Activated T-cell treated with anti-CD3 and anti-CD28 coated beads for 24 hours (primary cell): ENCODE data around the gene PCBP1.
"Not testable (repeated sequence)": the region's sequence is repeated elsewhere in the genome, so short reads cannot be mapped to it uniquely, and the experiment has no call there.

ENCODE experiments used
- DNase-seq: peaks from one replicate; pipeline ENCODE4 v3.0.0-alpha.2; 2020; ENCODE audit warnings: low read depth

Gene PCBP1

DNA sequence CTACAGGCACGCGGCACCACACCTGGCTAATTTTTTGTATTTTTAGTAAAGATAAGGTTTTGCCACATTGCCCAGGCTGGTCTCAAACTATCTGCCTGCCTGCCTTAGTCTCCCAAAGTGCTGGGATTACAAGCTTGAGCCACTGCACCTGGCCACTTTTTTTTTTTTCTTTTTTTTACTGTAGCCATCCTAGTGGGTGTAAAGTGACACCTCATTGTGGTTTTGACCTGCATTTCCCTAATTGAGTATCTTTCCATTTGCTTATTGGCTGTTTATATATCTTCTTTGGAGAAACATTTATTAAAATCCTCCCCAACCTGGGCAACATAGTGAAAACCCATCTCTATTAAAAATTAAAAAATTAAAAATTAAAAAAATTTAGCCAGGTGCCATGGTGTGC is 12.0 kb downstream of the PCBP1 start:
- DNase-seq = no peak

DNA sequence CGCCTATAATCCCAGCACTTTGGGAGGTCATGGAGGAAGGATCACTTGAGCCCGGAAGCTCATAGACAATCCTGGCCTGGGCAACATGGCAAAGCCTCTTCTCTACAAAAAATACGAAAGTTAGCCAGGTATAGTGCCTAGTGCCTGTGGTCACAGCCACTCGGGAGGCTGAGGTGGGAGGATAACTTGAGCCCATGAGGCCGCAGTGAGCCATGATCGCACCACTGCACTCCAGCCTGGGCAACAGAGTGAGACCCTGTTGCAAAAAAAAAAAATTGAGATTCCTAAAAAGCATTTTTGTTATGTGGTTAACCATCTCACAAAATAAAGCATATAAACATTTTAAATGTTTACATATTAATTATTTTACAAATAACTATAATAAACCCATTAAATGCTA is 13.9 kb downstream of the PCBP1 start:
- no peak for DNase-seq

DNA sequence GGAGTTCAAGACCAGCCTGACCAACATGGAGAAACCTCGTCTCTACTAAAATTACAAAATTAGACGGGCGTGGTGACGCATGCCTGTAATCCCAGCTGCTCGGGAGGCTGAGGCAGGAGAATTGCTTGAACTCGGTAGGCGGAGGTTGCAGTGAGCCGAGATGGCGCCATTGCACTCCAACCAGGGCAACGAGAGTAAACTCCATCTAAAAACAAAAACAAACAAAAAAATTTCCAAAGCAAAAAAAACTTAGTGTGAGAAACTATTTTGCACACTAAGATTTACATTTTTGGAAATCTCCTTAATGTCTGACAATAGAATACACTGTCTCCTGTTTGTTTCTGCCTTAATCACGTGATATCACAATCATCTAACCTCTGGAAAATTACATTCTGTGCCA is 14.4 kb downstream of the PCBP1 start:
- DNase-seq = not testable (repeated sequence)

DNA sequence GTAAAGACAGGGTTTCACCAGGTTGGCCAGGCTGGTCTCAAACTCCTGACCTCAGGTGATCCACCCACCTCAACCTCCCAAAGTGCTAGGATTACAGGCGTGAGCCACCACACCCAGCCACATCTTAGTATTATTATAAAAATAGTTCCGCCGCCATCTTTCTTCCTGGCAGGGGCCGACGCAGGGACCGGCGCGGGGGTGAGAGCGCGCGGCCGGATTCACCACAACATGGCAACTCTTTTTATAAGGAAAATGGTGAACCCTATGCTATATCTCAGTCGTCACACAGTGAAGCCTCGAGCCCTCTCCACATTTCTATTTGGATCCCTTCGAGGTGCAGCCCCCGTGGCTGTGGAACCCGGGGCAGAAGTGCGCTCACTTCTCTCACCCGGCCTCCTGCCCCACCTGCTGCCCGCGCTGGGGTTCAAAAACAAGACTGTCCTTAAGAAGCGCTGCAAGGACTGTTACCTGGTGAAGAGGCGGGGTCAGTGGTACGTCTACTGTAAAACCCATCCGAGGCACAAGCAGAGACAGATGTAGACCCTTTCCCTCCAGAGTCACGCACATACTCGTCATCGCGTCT is 15.1 kb downstream of the PCBP1 start:
- not testable (repeated sequence) for DNase-seq

DNA sequence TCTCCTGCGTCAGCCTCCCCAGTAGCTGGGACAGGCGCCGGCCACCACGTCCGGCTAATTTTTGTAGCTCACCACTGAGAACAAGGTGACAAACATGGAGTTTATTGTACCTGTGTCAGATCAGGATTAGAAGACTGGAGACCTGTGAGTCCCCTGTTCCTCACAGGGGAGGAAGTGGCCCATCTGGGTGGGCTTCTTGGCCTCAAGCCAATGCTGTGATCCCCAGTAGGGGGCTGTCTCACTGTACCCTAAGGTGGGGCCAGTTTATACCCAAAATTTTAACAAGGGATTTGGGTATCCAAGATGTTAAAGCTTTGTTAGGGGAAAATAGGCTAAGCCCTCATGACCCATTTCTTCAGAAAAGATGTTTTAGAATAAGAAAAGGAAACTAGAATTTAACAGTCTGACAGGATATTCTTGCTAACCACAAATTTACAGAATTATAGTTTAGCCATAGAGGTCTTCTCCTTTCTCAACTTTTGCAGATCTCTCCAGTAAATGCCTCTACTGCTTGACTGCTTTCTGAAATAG is 16.3 kb downstream of the PCBP1 start:
- no peak for DNase-seq

DNA sequence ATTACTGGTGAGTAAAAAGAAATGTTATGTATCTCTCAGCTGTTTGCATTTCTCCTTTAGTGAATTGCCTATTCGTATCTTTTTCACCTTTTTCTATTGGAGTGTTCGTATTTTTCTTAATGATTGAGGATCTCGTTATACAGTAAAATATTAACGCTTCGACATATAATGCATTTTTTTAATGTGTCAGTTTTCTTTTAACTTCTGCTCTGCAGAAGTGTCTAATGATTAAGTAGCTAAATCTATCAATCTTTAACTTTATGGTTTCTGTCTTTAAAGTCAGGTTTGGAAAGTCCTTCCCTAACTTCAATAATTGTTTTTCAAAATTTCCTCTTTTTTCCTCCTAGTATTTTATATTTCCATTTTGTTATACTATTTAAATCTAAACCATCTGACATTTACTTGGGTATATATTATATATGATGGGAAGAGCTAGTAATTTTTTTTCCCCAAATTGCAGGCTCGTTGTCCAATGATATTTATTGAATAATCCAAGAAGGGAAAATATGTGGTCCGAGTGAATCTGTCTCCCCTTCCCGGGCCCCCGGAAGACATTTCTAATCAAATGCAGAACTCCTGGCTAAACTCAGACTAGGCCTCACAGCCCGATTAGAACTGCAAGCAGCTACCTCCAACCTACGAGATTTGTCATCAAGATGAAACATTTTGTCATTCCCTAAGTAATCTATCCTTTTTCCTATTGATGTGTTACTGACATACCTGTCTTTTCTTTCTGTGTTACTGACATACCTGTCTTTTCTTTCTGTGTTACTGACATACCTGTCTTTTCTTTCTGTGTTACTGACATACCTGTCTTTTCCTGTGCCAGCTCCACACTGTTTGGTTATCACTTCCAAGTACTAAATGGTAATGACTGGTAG is 17.2 kb downstream of the PCBP1 start:
- no peak for DNase-seq

- not testable (repeated sequence) for DNase-seq
Observed at GRCh38 chr2:70106138-70106537, 18.9 kb downstream of the PCBP1 start.

GRCh38 chr2:70110397-70110796 is 23.1 kb downstream of the PCBP1 start:
- not testable (repeated sequence) for DNase-seq

- no peak for DNase-seq
Observed at GRCh38 chr2:70111752-70112591, 24.7 kb downstream of the PCBP1 start.

DNA sequence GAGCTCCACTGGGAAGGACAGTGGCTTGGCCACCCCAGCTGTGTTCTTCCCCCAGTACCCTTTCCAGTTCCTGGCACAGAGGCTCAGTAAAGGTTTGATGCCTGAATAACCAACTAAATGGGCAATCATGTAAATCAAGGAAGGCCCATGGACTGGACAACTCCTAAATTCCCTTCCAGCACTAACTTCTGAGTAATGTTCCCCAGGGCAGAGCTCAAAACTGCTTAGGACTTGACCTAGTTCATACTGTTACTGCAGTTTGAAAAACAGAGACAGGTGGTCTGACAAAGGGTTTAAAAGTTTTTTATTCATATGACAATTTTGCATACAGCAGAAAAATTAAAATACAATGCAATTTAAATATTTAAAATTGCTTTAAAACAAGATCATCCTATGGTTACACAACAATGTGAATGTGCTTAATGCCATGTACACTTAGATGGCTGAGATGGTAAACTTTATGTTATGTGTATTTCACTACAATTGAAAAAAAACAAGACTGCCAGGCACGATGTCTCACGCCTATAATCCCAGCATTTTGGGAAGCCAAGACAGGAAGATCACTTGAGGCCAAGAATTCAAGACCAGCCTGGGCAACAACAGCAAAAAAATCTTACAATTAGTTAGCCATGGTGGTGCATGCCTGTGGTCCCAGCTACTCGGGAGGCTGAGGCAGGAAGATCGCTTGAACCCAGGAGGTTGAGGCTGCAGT is 26.2 kb downstream of the PCBP1 start:
- DNase-seq = no peak

DNA sequence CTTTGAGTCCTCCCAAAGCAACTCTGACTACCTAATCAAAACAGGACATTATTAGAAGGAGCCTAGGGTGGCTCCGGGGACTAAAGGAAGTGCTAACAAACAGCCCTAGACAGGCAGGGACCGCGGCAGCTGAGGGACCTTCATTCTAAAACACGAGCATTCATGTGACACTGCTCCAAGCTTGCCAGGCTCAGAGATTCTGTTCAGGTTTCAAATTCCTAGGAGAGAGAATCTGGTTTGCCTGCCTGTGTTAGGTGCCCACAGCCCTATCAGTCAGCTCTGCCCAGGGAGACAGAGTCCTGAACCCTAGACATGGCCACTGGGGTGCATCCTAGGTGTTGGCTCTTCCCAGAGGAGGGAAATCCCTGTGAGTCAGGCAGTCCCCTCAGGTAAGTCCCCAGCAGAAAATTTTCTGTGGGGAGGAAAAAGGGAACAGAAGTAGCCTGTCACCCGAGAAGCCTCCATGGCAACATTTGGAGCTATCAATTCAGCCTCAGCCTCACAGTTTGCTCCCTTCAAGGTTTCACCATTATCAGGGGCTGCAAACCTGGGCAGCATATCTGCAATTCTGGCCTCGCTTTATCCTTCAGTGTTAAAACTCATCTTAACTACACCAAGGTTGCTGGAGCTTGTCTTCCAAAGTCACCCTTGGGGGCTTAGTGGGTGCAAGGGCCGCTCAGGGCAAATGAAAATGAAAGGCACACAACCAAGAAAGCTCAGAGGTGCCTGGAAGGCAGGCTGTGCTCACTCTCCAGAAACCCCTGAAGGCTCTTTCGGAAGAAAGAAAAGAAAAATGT is 28.6 kb downstream of the PCBP1 start:
- no peak for DNase-seq

- DNase-seq = no peak
Observed at GRCh38 chr2:70116936-70117552, 29.8 kb downstream of the PCBP1 start.

- DNase-seq = no peak
Observed at GRCh38 chr2:70118798-70119454, 31.6 kb downstream of the PCBP1 start.

GRCh38 chr2:70121627-70122372 is 34.5 kb downstream of the PCBP1 start:
- no peak for DNase-seq

GRCh38 chr2:70122470-70122869 is 35.2 kb downstream of the PCBP1 start:
- DNase-seq = no peak

DNA sequence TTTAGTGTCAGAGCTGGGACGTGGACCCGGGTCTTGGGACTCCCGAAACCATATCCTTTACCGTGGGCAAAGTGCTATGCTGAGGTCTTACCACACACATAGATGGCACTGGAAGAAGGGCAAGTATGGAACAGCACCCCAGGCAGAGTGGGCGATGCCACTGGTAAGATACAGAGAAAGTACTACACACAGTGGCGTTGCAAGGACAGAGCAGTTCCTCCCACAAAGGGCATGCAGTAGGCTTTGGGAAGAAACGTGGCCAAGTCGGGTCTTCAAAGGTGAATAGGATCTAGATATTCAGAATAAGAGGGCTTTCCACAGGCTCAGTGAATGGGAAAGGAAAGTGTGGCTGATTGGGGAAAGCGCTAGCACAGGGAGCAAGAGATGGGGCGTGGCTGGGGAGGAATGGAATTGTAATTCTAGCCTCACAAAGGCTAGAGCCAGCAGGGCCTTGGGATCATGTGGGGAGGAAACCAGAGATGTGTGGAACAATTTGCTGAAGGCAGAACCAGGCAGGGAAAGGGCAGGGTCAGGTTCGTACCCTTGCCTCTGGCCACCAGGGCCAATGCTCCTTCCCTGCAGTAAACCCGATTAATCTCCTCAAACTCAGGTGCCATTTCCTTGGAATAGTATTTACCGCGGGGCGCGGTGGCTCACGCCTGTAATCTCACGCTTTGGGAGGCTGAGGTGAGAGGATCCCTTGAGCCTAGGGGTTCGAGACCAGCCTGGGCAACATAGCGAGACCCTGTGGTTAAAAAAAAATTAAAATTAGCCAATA is 36.0 kb downstream of the PCBP1 start:
- no peak for DNase-seq

DNA sequence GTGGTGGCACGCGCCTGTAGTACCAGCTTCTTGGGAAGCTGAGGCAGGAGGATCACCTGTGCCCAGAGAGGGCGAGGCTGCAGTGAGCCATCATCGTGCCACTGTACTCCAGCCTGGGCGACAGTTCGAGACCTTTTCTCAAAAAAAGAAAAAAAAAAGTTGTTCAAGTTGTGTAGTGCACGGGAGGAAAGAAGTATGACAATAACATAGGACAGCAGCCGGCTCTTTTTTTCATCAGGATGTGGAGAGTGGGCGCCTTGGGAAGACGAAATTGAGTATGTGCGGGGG is 36.5 kb downstream of the PCBP1 start:
- no peak for DNase-seq

- DNase-seq = peak; percentile 47
Observed at GRCh38 chr2:70124983-70125480, 37.8 kb downstream of the PCBP1 start.
